DMS114 treated with DMSO at 0.1 percent for 48 hours (cell line): Measurements from ENCODE around the gene PMF1.

Source experiments
- DNase-seq: peaks from one replicate; lab custom pipeline; 2025; ENCODE audit not compliant: unreplicated experiment; lab: John Stamatoyannopoulos, UW

The PMF1 gene

DNA sequence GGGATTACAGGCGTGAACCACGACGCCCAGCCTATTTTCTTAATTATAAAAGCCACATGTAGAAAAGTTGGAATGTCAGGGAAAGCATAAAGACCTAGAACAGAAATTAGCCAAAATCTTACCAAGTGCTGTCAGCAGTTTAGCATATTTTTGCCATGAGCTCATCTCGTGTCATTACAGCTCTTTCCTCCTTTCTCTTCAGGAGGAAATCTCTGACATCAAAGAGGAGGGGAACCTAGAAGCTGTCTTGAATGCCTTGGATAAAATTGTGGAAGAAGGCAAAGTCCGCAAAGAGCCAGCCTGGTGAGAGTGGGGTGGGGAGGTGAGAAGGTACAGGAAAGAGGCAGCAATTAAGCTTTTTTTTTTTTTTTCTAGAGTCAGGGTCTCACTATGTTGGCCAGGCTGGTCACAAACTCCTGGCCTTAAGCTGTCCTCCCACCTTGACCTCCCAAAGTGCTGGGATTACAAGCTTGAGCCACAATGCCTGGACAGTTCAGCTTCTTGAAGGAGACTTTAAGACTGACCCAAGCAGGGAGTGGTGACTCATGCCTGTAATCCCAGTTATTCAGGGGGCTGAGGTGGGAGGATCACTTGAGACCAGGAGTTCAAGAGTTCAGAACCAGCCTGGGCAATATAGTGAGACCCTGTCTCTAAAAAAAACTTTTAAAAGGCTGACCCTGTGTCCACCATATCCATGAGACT lies 20.8 kb downstream of the PMF1 start:
- no peak for DNase-seq

DNA sequence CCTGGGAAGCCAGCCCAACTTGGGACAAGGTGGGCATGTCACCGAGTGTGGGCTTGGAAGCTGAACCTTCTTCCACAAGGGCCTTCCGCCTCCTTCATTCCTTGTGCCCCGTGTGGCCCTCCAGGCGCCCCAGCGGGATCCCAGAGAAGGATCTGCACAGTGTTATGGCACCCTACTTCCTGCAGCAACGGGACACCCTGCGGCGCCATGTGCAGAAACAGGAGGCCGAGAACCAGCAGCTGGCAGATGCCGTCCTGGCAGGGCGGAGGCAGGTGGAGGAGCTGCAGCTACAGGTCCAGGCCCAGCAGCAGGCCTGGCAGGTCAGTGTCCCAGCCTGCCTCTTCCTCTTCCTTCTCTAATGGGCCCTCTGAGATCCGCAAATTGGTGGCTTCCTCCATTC lies 23.4 kb downstream of the PMF1 start:
- no peak for DNase-seq

DNA sequence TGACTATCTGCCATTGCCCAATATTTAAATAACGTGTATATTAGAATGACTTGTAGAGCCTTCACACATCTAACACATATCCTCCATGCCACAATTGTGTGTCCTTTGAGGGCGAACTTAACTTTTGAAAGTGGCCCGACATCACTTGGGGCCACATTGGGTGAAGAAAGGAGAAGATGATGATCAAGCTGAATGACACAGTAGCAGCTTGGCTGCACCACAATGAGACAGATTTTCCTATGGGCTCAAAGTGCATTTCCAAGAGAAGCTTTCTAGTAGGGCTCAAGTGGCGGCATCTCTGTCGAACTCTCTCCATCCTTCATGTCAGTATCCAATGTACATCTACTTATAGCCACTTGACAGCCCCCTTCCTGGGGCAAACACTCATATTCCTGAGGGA lies 25.4 kb downstream of the PMF1 start:
- DNase-seq, result no peak

DNA sequence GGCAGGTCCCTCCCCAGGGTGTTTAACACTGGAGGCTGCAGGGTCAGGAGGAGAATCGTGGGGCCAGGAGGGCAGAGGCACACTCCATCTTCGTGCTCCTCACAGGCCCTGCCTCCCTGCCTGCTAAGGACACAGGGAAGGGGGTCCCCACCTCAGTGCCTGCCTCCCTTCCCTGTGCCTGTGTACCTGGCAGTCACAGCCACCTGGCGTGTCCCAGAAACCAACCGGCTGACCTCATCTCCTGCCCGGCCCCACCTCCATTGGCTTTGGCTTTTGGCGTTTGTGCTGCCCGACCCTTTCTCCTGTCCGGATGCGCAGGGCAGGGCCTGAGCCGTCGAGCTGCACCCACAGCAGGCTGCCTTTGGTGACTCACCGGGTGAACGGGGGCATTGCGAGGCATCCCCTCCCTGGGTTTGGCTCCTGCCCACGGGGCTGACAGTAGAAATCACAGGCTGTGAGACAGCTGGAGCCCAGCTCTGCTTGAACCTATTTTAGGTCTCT lies 28.6 kb downstream of the PMF1 start:
- no peak for DNase-seq

DNA sequence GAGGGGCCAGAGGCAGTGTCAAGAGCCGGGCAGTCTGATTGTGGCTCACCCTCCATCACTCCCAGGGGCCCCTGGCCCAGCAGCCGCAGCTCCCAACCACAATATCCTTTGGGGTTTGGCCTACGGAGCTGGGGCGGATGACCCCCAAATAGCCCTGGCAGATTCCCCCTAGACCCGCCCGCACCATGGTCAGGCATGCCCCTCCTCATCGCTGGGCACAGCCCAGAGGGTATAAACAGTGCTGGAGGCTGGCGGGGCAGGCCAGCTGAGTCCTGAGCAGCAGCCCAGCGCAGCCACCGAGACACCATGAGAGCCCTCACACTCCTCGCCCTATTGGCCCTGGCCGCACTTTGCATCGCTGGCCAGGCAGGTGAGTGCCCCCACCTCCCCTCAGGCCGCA lies 29.1 kb downstream of the PMF1 start, which contains the start of gene BGLAP:
BGLAP (plus strand) TSS at position 259 of the 400 bp plus-strand sequence; CDS start at position 307, 48 bp downstream.
- no peak for DNase-seq

DNA sequence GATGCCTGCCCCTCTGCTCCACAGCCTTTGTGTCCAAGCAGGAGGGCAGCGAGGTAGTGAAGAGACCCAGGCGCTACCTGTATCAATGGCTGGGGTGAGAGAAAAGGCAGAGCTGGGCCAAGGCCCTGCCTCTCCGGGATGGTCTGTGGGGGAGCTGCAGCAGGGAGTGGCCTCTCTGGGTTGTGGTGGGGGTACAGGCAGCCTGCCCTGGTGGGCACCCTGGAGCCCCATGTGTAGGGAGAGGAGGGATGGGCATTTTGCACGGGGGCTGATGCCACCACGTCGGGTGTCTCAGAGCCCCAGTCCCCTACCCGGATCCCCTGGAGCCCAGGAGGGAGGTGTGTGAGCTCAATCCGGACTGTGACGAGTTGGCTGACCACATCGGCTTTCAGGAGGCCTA lies 29.9 kb downstream of the PMF1 start:
- DNase-seq, result no peak

DNA sequence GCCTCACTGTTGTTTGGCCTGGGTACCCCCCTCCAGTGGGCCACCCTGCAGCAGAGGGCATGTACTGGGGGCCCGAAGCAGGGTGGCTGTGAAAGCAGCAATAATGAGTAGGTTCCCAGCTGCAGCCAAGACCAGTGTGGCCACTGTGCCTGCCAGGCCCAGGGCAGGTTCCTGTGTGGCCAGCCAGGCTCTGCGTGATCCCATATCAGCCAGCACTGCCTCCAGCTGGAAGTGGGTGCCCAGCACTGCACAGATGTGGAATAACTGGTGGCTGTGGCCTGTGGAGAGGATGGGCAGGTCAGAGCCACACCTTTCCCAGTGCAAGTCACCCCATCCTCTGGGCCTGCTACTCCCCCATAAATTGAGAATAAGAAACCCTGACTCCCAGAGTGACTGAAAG lies 31.3 kb downstream of the PMF1 start:
- no peak for DNase-seq

DNA sequence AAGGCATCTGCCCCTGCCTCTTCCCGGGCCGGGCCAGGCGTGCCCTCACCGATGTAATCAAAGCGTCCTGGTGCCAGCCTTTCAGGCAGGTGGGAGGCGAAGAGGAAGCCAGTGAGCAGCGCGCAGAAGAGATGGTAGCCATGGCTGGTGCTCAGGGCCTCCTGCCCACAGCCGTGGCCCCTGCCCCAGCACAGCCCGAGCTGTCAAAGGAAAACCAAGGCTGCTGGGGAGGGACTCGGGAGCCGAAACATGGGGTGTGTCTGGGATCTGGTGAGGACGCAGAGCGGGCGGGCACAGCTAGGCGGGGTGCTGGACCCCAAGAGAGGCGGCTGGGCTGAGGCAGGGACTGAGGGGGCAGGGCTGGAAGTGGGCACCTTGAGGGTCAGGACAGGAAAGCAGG lies 31.9 kb downstream of the PMF1 start:
- DNase-seq, result no peak

DNA sequence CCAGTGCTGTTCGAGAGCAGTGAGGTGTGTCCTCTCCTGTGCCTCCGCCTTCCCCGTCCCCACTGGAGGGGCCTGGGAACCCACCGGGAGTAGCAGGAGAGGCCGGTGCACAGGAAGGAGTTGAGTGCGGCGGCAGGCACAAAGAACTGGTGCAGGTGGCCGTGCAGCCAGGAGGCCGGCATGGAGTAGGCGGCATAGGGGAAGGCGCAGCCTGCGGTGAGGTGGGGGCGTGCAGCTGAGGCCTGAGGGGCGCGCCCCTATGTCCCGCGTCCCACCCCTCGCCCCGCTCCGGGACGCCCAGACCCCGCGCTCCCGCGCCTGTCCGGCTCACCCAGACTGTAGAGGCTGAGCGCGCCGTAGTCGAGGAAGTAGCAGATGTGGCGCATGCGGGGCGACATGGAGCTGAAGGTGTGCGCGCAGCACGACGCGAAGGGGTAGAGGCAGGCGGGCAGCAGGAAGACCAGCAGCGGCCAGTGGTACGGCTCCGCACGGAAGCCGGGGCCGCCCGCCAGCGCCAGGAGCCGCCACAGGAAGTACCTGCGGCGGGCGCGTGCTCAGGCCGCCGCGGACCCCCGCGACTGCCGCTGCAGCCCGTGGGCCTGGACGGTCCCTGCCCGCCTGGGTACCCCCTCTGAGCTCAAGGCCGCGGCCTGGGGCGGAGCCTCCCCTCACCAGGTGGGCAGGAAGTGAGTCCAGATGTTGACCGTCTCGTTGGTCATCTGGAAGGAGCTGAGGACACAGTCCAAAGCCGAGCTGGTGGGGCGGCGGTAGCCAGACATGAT lies 32.8 kb downstream of the PMF1 start:
- no peak for DNase-seq

DNA sequence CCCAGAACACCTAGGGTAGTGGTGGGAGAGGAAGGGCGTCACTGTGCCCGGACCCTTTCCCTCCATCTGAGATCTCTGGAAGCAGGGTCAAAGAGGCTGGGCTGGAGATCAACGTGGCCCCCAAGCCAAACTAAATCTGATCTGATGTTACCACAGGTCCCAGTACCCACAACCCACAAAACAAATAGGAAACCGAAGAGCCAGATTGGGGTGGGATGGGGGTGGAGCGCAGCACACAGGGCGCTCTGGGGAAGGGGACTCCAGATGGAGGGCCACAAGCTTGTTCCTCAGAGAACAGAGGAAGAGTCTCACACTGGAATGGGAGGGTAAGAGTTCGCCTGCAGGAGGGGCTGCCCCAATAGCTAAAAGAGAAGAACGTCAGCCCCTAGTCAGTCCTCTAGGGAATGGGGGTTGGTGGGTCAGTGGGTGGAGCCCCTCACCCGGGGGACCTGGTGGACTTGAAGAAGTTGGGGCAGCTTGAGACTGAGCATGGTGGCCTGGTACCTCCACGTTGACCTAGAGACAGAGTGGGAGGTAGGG lies 33.5 kb downstream of the PMF1 start:
- no peak for DNase-seq

DNA sequence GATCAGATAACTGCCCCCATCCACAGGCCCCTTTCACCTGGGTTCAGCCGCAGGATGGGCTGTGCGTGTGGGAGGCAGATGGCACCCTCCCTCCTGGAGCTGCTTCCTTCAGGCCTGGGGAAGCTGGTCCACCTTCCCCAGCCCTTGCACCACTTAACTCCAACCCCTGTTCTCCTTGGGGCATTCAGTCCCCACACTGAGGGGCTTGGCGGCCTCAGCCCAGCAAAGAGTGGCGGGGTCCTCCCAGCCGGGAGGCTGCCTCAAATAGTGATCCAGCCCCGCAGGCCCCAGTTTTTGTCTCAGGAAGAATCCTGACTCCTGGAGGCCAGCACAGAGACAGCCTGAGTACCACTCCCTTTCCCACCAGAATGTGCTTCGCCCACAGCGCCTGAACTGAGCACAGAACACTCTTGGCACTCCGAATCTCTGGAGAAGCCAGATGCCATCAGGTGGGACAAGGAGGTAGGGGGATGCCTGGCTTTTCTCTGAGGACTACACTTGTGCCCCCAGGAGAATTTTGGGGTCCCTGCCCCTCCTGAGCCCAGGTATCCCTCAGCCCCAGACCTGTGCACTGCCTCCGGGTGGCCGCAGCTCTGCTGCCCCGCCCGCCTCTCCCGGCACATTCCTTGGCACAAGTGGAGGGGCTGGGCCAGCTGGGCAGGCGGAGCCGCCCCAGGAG lies 34.1 kb downstream of the PMF1 start:
- DNase-seq, result no peak

DNA sequence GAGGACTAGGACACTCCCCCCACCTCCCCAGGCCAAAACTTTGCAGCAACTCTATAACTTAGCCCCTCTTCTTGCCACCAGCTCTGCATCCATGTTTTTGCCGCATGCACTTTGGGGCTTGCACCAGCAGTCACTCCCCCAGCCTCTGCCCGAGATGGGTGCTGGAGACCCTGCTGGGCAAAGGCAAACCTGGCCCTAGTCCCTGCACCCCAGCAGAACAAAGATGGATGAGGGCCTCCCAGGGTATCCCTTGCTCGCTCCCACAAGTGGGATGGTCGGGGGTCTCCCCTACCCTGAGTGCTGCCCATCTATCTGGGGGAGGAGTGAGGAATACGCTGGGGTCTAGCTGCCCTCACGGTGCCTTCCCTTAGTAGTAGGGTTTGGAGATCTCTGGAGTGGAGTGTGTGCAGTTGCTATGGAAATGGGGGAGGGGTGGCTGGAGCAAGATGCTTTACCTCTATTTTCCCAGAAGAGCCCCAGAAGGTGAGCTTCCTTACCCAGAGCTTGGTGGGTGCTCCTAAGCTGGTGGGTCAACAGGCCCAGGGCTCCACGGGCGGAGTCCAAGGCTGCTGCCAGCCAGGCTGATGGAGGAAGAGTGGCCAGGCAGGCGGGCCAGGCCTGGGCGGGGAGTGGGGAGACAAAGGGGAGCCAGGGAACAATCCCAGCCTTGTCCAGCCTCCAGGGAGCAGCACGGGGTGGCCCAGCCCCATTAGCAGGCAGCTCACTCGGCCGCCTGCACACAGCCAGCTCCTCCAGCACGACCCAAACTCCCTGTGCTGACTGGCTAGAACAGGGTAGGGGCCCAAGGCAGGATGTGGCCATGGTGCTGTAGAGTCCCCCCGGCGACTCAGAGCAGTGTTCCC lies 34.9 kb downstream of the PMF1 start, which contains the start of gene PAQR6:
PAQR6 (minus strand) TSS at position 597 of the 863 bp plus-strand sequence. CDS start 1,325 bp downstream, outside the sequence.
- no peak for DNase-seq

DNA sequence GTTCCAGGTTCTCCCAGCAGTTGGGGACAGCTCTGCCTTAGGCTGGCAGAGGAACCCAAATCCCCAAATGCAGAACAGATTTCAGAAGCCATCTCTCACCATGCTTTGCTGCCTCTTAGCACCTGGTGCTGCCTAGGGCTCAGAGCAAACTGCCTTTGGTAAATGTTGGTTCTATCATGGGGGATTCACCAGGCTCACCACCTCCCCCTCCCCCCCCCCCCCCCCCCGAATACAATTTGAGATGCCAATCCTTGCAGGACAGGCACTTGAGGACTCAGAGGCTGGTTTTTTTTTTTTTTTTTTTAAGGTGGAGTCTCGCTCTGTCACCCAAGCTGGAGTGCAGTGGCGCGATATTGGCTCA lies 35.5 kb downstream of the PMF1 start:
- no peak for DNase-seq

DNA sequence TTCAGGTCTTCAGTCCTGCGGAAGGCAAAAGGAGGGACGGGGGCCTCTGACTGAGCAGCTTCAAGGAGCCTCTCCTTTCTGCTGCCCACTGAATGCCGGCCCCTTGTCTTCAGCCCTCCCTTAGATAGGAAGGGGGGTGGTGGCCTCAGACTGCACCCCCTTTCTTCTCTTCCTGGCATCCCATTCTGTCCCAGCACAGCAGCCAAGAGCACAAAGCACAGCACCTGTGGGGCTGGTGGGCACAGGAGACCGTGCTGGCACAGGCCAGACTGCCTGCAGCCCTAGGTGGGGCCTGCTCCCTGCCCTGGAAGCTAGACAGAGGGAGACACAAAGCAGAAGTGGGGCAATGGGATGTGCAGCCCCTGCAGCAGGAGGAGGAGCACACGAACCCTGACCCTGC lies 36.8 kb downstream of the PMF1 start:
- DNase-seq, result no peak

DNA sequence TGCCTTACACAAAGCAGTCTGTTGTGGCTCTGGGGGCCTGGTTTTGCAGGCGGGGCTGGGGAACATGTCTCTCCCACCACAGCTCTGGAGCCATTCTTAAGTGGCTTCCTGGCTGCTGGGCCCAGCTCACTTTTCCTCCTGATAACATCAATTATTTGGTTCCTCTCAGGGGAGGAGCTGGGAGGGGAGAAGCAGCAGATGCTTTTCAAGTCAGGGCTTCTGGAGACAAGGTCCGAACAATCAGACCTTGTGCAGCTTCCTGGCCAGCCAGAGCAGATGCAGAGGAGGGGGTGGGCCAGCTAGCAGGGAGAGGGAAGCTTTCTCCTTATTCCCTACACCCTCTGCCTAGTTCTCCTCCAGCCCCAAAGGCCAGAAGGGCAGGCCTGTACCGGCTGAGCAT lies 38.7 kb downstream of the PMF1 start:
- no peak for DNase-seq

DNA sequence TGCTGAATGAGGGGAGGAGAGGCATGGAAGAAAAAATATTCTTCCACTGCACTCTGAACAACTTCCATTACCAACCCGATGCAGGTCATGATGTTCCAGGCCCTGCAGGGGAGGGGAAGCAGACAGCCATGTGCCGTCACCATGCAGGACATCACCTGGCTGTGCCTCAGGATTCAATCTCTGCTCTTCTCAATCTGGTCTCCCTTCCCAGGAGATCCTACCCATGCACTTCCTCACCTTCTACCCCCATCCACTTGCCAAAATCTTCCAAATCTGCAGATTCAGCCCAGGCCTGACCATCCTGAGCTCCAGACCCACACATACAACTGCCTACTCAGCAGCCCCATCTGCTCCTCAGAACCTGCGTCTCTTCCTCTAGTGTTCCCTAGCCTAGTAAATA lies 40.8 kb downstream of the PMF1 start:
- DNase-seq, result no peak

DNA sequence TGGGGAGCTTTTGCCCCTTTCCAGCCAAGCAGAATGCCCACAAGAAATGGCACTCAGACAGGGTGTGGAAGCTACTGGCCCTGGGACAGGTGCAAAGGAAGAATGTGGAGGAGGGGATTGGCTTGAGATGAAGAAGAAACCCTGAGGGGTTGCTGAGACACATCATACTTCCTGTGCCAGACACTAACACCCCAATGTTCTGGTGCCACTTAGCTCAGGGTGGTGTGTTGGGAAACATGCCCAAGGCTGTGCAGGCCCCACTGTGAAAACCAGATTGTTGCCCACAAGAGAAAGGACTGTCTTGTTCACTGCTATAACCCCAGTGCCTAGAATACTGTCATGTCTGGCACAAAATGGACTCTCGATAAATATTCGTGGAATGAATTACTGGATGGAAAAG lies 44.9 kb downstream of the PMF1 start:
- no peak for DNase-seq

DNA sequence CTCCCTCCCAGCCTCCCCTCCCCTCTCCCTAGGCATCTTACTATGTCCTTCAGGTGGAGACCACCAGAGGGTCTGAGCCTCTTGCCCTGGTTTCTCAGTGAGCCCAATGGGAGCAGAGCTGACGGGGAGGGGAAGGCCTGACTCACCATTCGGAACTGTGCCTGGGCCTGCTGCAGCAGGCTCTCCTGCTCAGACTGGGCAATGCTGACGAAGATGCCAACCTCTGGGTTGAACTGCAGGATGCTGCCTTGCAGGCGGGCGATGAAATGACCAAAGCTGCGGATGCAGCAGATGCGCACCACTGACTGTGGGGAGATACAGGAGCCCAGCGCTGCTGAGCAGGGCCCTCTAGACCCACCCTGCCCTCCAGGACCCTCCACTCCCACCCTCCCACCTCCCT lies 46.1 kb downstream of the PMF1 start:
- DNase-seq, result no peak

DNA sequence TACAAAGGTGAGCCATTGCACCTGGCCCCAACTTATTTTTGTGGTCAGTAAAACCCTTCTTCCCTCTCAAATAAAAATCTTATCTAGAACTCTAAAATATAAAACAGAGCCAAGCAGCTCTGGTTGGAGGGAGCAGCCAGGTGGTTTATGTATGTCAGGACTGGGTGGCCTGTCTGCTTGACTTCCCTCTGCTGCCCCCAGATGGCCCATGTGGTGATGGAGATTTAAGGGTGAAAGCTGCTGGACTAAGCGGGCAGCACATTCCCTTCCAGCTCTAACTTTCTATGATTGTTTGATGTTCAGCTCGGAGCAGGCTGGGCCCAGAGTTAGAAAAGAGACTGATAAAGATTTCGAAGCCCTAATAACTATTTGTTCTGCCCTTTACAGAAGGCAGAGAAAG lies 47.0 kb downstream of the PMF1 start:
- DNase-seq, result no peak

DNA sequence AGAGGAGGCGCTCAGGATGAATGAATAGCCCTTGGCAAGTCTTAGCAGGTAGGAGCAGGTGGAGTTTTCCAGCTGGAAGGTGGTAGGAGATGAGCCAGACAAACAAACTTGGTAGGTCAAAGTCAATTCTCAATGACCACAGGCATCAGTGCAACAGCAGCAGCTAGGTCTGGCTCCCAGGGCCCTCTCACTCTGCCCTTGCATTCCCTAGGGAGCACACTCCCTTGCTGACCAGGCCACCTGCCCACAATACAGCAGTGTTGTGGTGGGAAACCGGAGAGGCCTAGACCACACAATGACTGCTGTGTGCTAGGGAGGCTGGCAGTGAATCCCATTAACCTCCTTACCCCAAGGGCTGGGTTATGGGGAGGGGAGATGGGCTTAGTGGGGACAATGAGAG lies 48.1 kb downstream of the PMF1 start:
- no peak for DNase-seq
